GM12878 (cell line): ENCODE results near the gene DCBLD1. TPM values are rescaled to one million over a fixed set of nuclear protein-coding genes. Genes with fewer than 3 reads are reported as not detected.

Experiments
- CTCF ChIP-seq, 3 experiments: IDR thresholded peaks in 2 of 3; conservative IDR thresholded peaks in 1 of 3; 2 replicates each; pipeline ENCODE4 v1.5.1; 2011; ENCODE audit warnings: low read depth in 3 of 3, low read length in 3 of 3, mild to moderate bottlenecking in 3 of 3, control low read depth in 2 of 3, moderate library complexity in 2 of 3, inconsistent platforms in 1 of 3, mixed read lengths in 1 of 3; ENCODE audit not compliant: control insufficient read depth in 2 of 3, insufficient read depth in 1 of 3; ENCODE audit errors: extremely low read depth in 1 of 3
- IRF3 ChIP-seq: fragments of 450-650 bp; IDR thresholded peaks from 2 replicates; pipeline ENCODE4 v1.6.1; 2014; ENCODE audit warnings: mild to moderate bottlenecking
- MAX ChIP-seq: IDR thresholded peaks from 2 replicates; pipeline ENCODE4 v1.6.1; 2012; ENCODE audit warnings: low read depth, low read length, improper control_type of control experiment
- POLR2A ChIP-seq: IDR thresholded peaks from 2 replicates; pipeline ENCODE4 v1.6.1; 2011; ENCODE audit warnings: low read depth, mild to moderate bottlenecking, low read length
- RAD51 ChIP-seq: fragments of 450-650 bp; IDR thresholded peaks from 2 replicates; pipeline ENCODE4 v1.6.1; 2016; ENCODE audit warnings: moderate library complexity, mild to moderate bottlenecking, inconsistent platforms
- SIN3A ChIP-seq: IDR thresholded peaks from 2 replicates; pipeline ENCODE4 v1.6.1; 2012; ENCODE audit warnings: low read depth, low read length, improper control_type of control experiment
- SMARCA5 ChIP-seq: fragments of 450-650 bp; IDR thresholded peaks from 2 replicates; pipeline ENCODE4 v1.6.1; 2017; ENCODE audit warnings: mild to moderate bottlenecking
- SUZ12 ChIP-seq: fragments of 200-600 bp; sonication (generic); IDR thresholded peaks from one replicate; pipeline ENCODE4 v1.6.1; 2018; ENCODE audit warnings: antibody characterized with exemption, mild to moderate bottlenecking; ENCODE audit not compliant: unreplicated experiment
- TARDBP ChIP-seq: IDR thresholded peaks from 2 replicates; pipeline ENCODE4 v1.6.1; 2016; ENCODE audit warnings: borderline replicate concordance
- YY1 ChIP-seq: IDR thresholded peaks from 2 replicates; pipeline ENCODE4 v1.6.1; 2011; ENCODE audit warnings: low read depth, mild to moderate bottlenecking, low read length
- ZBTB11 ChIP-seq: fragments of 450-650 bp; formaldehyde crosslinking; IDR thresholded peaks from 2 replicates; pipeline ENCODE4 v1.5.0; 2022; ENCODE audit warnings: mild to moderate bottlenecking, missing genetic modification characterization
- polyA plus RNA-seq, 11 experiments: library from polyadenylated mRNA; depleted of rRNA in 4 of 11; unstranded in 6 of 11; stranded (reverse) in 5 of 11; fragments of >200 nt; fragmentation: Nextera tagmentation in 4 of 11; fragmentation: Illumina TruSeq in 1 of 11; extraction: Ambion mirVana in 4 of 11; extraction: Trizol in 1 of 11; gene quantifications; 1 replicate in 1 of 11; 2 replicates in 10 of 11; pipeline versions ENCODE4 v1.2.1 to v1.2.3, GENCODE V29; 2011 to 2016; ENCODE audit warnings: inconsistent platforms in 2 of 11, missing spikeins in 2 of 11, low read depth in 1 of 11
- total RNA-seq, 4 experiments: library from RNA; depleted of rRNA in 3 of 4; stranded (reverse); fragments of >200 nt in 3 of 4; fragmentation: Illumina TruSeq in 1 of 4; extraction: Trizol in 1 of 4; gene quantifications; 2 replicates each; pipeline versions ENCODE4 v1.2.1 to v1.2.3, GENCODE V29; 2013 to 2021

The DCBLD1 gene
- total and polyA plus RNA-seq, 10 of the 15 experiments (the other 5 are each of a cell fraction or from before 2014, with no cell fraction given): 0.92 to 9.2 (median 8.3) TPM

- TF ChIP-seq MAX (no peak), SUZ12 (no peak), YY1 (no peak), CTCF (IDR thresholded peaks at IDR 0.05 in 2 of 3, conservative IDR thresholded peaks at IDR 0.05 in 1 of 3; ENCODE audit: control insufficient read depth in 2 of 3, extremely low read depth in 1 of 3, insufficient read depth in 1 of 3, low read depth in 3 of 3, low read length in 3 of 3) (no peak), POLR2A (no peak), IRF3 (no peak), SMARCA5 (no peak), RAD51 (no peak), TARDBP (no peak), SIN3A (no peak), ZBTB11 (CRISPR knock-in tag) (no peak)
These were observed 12.3 kb downstream of the DCBLD1 start (continued) for GRCh38 chr6:117494694-117495318.
